SH-SY5Y (cell line): Measurements from ENCODE around the gene SUMO3.

Source experiments
- GATA2 ChIP-seq: IDR thresholded peaks from 2 replicates; pipeline ENCODE4 v1.6.1; 2011; ENCODE audit warnings: mild to moderate bottlenecking, low read depth, low read length
- GATA3 ChIP-seq: IDR thresholded peaks from 2 replicates; pipeline ENCODE4 v1.6.1; 2011; ENCODE audit warnings: low read depth, mild to moderate bottlenecking, low read length, moderate library complexity

DNA sequence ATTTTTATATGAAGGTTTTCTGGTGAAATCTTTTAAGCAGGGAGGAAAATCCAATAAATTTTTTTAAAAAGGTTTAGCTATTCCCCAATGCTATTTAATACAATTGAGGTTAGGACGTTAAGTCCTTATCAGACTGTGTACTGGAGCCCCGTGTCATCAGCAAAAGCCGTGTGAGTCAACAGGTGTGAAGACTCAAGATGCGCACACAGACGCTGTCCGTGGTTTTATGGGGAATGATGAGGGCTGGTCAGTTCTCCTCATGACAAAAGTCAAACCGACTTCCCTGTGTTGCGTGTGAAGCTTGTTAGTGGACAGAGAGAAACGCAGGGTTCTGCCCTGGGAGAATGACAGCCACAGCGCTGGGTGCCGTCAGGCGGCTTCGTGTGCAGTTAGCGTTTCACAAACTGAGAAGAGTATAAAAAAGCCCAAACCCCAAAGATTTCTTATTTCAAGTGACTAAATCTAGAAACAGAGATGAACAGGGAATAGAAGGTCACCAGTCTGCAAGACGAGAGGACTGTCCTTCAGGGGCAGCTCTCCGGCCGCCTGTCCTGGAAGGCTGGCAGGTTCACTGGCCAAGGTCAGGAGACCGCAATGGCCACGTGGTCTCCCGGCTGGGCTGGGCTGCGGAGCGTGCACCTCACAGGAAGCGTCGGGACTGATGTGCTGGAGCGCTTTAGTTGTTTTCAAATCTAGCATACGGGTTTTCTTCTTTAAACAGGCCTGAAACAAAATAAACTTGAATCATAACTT lies 33.2 kb upstream of the SUMO3 start:
- TF ChIP-seq GATA3 (no peak), GATA2 (no peak)
